HepG2 (cell line): ENCODE measurements around the gene ZKSCAN8. TPM values are rescaled to one million over a fixed set of nuclear protein-coding genes. Genes with fewer than 3 reads are reported as not detected.

Experiments
- ATAC-seq: fragments of 200-7000 bp; cut with Tn5 transposase; 3 replicates; pipeline ENCODE4 v1.9.1; 2020; ENCODE audit warnings: mild to moderate bottlenecking, moderate library complexity
- BruUV-seq: library from RNA; stranded (reverse); fragments of 400-500 nt; replicated peaks from 2 replicates; lab custom pipeline; 2021; lab: Mats Ljungman, UMichigan
- CTCF ChIA-PET: fragments of 300-600 bp; formaldehyde crosslinking; extraction: SDS; loops from one replicate; lab custom pipeline; 2021; ENCODE audit warnings: low total read pairs, inconsistent platforms, low intra/inter-chr PET ratio; lab: Yijun Ruan, JAX
- POLR2A ChIA-PET: fragments of 350-600 bp; sonication (Branson Sonifier 250); formaldehyde crosslinking; loops from one replicate; lab custom pipeline; 2020; ENCODE audit warnings: antibody characterized with exemption, inconsistent platforms; lab: Yijun Ruan, JAX
- DNase-seq: peaks from one replicate; pipeline ENCODE4 v3.0.0-alpha.2; 2015; ENCODE audit warnings: low spot score
- FAIRE-seq: peaks from 3 replicates; lab custom pipeline; 2011; peaks lifted over from hg19 to GRCh38; lab: Jason Lieb, UNC
- H2AFZ ChIP-seq: one replicate; pipeline ENCODE4 v1.6.1; 2011; ENCODE audit warnings: low read length, inconsistent platforms
- H3K27ac ChIP-seq: fragments of 300-600 bp; 3 replicates; pipeline ENCODE4 v1.8.0; 2011; ENCODE audit warnings: mixed run types, mild to moderate bottlenecking, mixed read lengths, low read length, inconsistent platforms; ENCODE audit not compliant: insufficient read depth; ENCODE audit errors: extremely low read length
- H3K27me3 ChIP-seq, 2 experiments: fragments of 200-600 bp in 1 of 2; 2 replicates in 1 of 2; 3 replicates in 1 of 2; pipeline versions ENCODE4 v1.6.0 to v1.8.0; 2011; ENCODE audit warnings: low read length in 2 of 2, mild to moderate bottlenecking in 2 of 2, moderate library complexity in 2 of 2, inconsistent platforms in 1 of 2; ENCODE audit not compliant: insufficient read depth in 2 of 2, control insufficient read depth in 1 of 2
- H3K36me3 ChIP-seq, 2 experiments: fragments of 200-600 bp in 1 of 2; replicated peaks in 1 of 2; 2 replicates in 1 of 2; 3 replicates in 1 of 2; pipeline versions ENCODE4 v1.5.1 to v1.8.0; 2011; ENCODE audit warnings: low read length in 2 of 2, inconsistent platforms in 1 of 2; ENCODE audit not compliant: insufficient read depth in 2 of 2, control insufficient read depth in 1 of 2
- H3K4me1 ChIP-seq: 2 replicates; pipeline ENCODE4 v1.5.1; 2012; ENCODE audit warnings: low read length, inconsistent platforms; ENCODE audit not compliant: insufficient read depth
- H3K4me2 ChIP-seq: 2 replicates; pipeline ENCODE4 v1.6.0; 2011; ENCODE audit warnings: low read depth, low read length, inconsistent platforms
- H3K4me3 ChIP-seq, 3 experiments: fragments of 200-600 bp in 1 of 3; sonication (generic), shearing (Covaris generic) in 1 of 3; replicated peaks in 1 of 3; 2 replicates each; pipeline ENCODE4 v1.5.1; 2011 to 2016; ENCODE audit warnings: low read length in 3 of 3, inconsistent platforms in 2 of 3, low read depth in 2 of 3, mild to moderate bottlenecking in 2 of 3, control low read depth in 1 of 3, mixed read lengths in 1 of 3; ENCODE audit not compliant: insufficient read depth in 1 of 3
- H3K79me2 ChIP-seq: one replicate; pipeline ENCODE4 v1.6.1; 2011; ENCODE audit warnings: low read length, inconsistent platforms; ENCODE audit not compliant: insufficient read depth
- H3K9ac ChIP-seq: 2 replicates; pipeline ENCODE4 v1.6.0; 2011; ENCODE audit warnings: mild to moderate bottlenecking, low read depth, low read length, inconsistent platforms; ENCODE audit not compliant: insufficient read depth
- H3K9me3 ChIP-seq: 2 replicates; pipeline ENCODE4 v1.5.1; 2012; ENCODE audit warnings: mild to moderate bottlenecking, low read length
- H4K20me1 ChIP-seq: 2 replicates; pipeline ENCODE4 v1.6.0; 2011; ENCODE audit warnings: inconsistent platforms, mild to moderate bottlenecking, low read length, moderate library complexity; ENCODE audit not compliant: insufficient read depth
- ARNT ChIP-seq: fragments of 450-650 bp; IDR thresholded peaks from 2 replicates; pipeline ENCODE4 v1.6.1; 2017
- HMGA1 ChIP-seq: sonication (generic); formaldehyde crosslinking; conservative IDR thresholded peaks from 2 replicates; pipeline ENCODE4 v1.4.0; 2020; ENCODE audit warnings: missing genetic modification reagents
- KAT7 ChIP-seq: IDR thresholded peaks from 2 replicates; pipeline ENCODE4 v1.6.1; 2018; ENCODE audit warnings: borderline replicate concordance, missing compliant biosample characterization
- KDM5A ChIP-seq: fragments of 200-600 bp; sonication (generic); IDR thresholded peaks from 2 replicates; pipeline ENCODE4 v1.7.0; 2018; ENCODE audit warnings: antibody characterized with exemption, mild to moderate bottlenecking, low read length, borderline replicate concordance
- MXI1 ChIP-seq: IDR thresholded peaks from 3 replicates; pipeline ENCODE4 v1.6.1; 2012; ENCODE audit warnings: low read depth, low read length, inconsistent platforms, borderline replicate concordance
- POGZ ChIP-seq: sonication (generic); formaldehyde crosslinking; IDR thresholded peaks from 2 replicates; pipeline ENCODE4 v1.4.0; 2020; ENCODE audit warnings: mild to moderate bottlenecking, missing genetic modification reagents
- SIX1 ChIP-seq: sonication (generic); formaldehyde crosslinking; IDR thresholded peaks from 2 replicates; pipeline ENCODE4 v1.4.0; 2020; ENCODE audit warnings: missing genetic modification reagents, borderline replicate concordance
- TCF7L2 ChIP-seq: IDR thresholded peaks from 2 replicates; pipeline ENCODE4 v1.6.1; 2011; ENCODE audit warnings: mild to moderate bottlenecking, low read depth, low read length, moderate library complexity
- ZNF264 ChIP-seq: sonication (generic); formaldehyde crosslinking; IDR thresholded peaks from 2 replicates; pipeline ENCODE4 v1.4.0; 2020; ENCODE audit warnings: missing genetic modification reagents
- ZNF547 ChIP-seq: sonication (generic); formaldehyde crosslinking; IDR thresholded peaks from 2 replicates; pipeline ENCODE4 v1.5.1; 2020; ENCODE audit warnings: mild to moderate bottlenecking, missing genetic modification reagents
- ZNF557 ChIP-seq: sonication (generic); formaldehyde crosslinking; IDR thresholded peaks from 2 replicates; pipeline ENCODE4 v1.4.0; 2020; ENCODE audit warnings: missing genetic modification reagents
- ZNF562 ChIP-seq: sonication (generic); formaldehyde crosslinking; IDR thresholded peaks from 2 replicates; pipeline ENCODE4 v1.8.0; 2022; ENCODE audit warnings: missing genetic modification reagents, borderline replicate concordance
- ZNF577 ChIP-seq: sonication (generic); formaldehyde crosslinking; IDR thresholded peaks from 2 replicates; pipeline ENCODE4 v1.4.0; 2020; ENCODE audit warnings: mild to moderate bottlenecking, low read depth, missing genetic modification reagents, borderline replicate concordance
- ZNF766 ChIP-seq: sonication (generic); formaldehyde crosslinking; IDR thresholded peaks from 2 replicates; pipeline ENCODE4 v1.5.0; 2020; ENCODE audit warnings: missing genetic modification reagents, borderline replicate concordance
- ZNF839 ChIP-seq: sonication (generic); formaldehyde crosslinking; IDR thresholded peaks from 2 replicates; pipeline ENCODE4 v1.4.0; 2020; ENCODE audit warnings: missing genetic modification reagents, mild to moderate bottlenecking, borderline replicate concordance
- WGBS: methylation state at CpG from one replicate; pipeline ENCODE4 v1.1.6; 2017; ENCODE audit warnings: low lambda C conversion rate; 5-methylcytosine and 5-hydroxymethylcytosine counted together
- in situ Hi-C: cut with HindIII; loops from 2 replicates; pipeline ENCODE4 v1.10.0; 2017; ENCODE audit warnings: low pct_unique_long_range_greater_than_20kb; ENCODE audit not compliant: extremely low pct_ligation_motif_present
- intact Hi-C: fragments of 100-400 bp; cut with micrococcal nuclease; formaldehyde crosslinking; loops from one replicate; pipeline ENCODE4 v1.10.0; 2022; ENCODE audit not compliant: unreplicated experiment
- polyA plus RNA-seq, 8 experiments: library from polyadenylated mRNA; depleted of rRNA in 3 of 8; stranded (reverse) in 7 of 8; unstranded in 1 of 8; fragments of >200 nt; fragmentation: Illumina TruSeq in 4 of 8; extraction: Trizol in 4 of 8; gene quantifications; 2 replicates each; pipeline versions ENCODE4 v1.2.1 to v1.2.3, GENCODE V29; 2011 to 2016; ENCODE audit warnings: low read depth in 4 of 8, missing spikeins in 1 of 8, mixed read lengths in 1 of 8; ENCODE audit not compliant: insufficient read depth in 1 of 8
- total RNA-seq, 5 experiments: library from RNA; depleted of rRNA; stranded (reverse); fragments of >200 nt; fragmentation: Illumina TruSeq; extraction: Trizol; gene quantifications; 2 replicates each; pipeline ENCODE4 v1.2.3, GENCODE V29; 2016; ENCODE audit warnings: low read depth in 1 of 5
- TF ChIP-seq, protein P1 (sequence below): sonication (generic); formaldehyde crosslinking; IDR thresholded peaks from 2 replicates; pipeline ENCODE4 v1.4.0; 2020; ENCODE audit warnings: missing genetic modification reagents
- TF ChIP-seq, protein P2 (sequence below): sonication (generic); formaldehyde crosslinking; IDR thresholded peaks from 2 replicates; pipeline ENCODE4 v1.8.1; 2023; ENCODE audit warnings: mild to moderate bottlenecking, missing genetic modification reagents

The ZKSCAN8 gene
- total and polyA plus RNA-seq, 2 of the 13 experiments (the other 11 are each of a cell fraction or from before 2014, with no cell fraction given), result 12.4 to 20.9 TPM

DNA sequence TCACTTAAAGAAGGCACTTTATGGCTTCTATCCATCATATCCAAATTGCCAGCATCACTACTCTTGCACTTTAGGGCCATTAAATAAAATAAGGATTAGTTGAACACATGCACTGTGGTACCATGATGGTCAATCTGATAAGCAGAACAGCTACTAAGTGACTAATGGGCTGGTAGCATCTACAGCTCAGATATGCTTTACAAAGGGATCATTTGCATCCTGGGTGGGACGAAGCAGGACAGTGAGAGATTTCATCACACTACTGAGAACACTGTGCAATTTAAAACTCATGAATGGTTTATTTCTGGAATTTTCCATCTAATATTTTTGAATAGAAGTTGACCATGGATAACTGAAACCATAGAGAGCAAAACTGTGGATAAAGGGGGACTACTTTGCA lies 58.3 kb downstream of the ZKSCAN8 start:
- BruUV-seq, result no TSS peak
- Histone ChIP-seq H3K4me3 (no peak overlapping the region), H3K36me3 (no peaks in the 10 kb centered on the region), H2AFZ (no peak overlapping the region), H3K9ac (no peak overlapping the region), H3K9me3 (no peaks in the 10 kb centered on the region), H3K4me2 (no peak overlapping the region), H3K79me2 (no peaks in the 10 kb centered on the region), H3K27ac (no peak overlapping the region), H4K20me1 (no peaks in the 10 kb centered on the region), H3K4me1 (no peaks in the 10 kb centered on the region), H3K27me3 (peaks cover 0 to 1% of the 10 kb centered on the region in 2 experiments; a peak in 1 of 5 replicates)
- DNase-seq (no peak), FAIRE-seq (no peak), ATAC-seq (no peak)
- in situ Hi-C loops, result no loop called here
- ChIA-PET POLR2A (no interaction called here), CTCF (no interaction called here)
- WGBS, result 0% methylated on average over 1 of the region's 1 CpG
- intact Hi-C loops, result no loop called here
- TF ChIP-seq ZNF264 (CRISPR knock-in tag) (no peak), TCF7L2 (no peak), ZNF562 (no peak), ZNF766 (CRISPR knock-in tag) (no peak), MXI1 (no peak), HMGA1 (no peak), ZNF557 (CRISPR knock-in tag) (no peak), KAT7 (no peak), ZNF577 (CRISPR knock-in tag) (no peak), POGZ (CRISPR knock-in tag) (no peak), KDM5A (no peak), SIX1 (CRISPR knock-in tag) (no peak), ARNT (no peak), ZNF839 (CRISPR knock-in tag) (no peak), ZNF547 (CRISPR knock-in tag) (no peak)
- TF ChIP-seq, protein P1, sequence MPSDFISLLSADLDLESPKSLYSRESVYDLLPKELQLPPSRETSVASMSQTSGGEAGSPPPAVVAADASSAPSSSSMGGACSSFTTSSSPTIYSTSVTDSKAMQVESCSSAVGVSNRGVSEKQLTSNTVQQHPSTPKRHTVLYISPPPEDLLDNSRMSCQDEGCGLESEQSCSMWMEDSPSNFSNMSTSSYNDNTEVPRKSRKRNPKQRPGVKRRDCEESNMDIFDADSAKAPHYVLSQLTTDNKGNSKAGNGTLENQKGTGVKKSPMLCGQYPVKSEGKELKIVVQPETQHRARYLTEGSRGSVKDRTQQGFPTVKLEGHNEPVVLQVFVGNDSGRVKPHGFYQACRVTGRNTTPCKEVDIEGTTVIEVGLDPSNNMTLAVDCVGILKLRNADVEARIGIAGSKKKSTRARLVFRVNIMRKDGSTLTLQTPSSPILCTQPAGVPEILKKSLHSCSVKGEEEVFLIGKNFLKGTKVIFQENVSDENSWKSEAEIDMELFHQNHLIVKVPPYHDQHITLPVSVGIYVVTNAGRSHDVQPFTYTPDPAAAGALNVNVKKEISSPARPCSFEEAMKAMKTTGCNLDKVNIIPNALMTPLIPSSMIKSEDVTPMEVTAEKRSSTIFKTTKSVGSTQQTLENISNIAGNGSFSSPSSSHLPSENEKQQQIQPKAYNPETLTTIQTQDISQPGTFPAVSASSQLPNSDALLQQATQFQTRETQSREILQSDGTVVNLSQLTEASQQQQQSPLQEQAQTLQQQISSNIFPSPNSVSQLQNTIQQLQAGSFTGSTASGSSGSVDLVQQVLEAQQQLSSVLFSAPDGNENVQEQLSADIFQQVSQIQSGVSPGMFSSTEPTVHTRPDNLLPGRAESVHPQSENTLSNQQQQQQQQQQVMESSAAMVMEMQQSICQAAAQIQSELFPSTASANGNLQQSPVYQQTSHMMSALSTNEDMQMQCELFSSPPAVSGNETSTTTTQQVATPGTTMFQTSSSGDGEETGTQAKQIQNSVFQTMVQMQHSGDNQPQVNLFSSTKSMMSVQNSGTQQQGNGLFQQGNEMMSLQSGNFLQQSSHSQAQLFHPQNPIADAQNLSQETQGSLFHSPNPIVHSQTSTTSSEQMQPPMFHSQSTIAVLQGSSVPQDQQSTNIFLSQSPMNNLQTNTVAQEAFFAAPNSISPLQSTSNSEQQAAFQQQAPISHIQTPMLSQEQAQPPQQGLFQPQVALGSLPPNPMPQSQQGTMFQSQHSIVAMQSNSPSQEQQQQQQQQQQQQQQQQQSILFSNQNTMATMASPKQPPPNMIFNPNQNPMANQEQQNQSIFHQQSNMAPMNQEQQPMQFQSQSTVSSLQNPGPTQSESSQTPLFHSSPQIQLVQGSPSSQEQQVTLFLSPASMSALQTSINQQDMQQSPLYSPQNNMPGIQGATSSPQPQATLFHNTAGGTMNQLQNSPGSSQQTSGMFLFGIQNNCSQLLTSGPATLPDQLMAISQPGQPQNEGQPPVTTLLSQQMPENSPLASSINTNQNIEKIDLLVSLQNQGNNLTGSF (CRISPR knock-in tag), result no peak
- TF ChIP-seq, protein P2, sequence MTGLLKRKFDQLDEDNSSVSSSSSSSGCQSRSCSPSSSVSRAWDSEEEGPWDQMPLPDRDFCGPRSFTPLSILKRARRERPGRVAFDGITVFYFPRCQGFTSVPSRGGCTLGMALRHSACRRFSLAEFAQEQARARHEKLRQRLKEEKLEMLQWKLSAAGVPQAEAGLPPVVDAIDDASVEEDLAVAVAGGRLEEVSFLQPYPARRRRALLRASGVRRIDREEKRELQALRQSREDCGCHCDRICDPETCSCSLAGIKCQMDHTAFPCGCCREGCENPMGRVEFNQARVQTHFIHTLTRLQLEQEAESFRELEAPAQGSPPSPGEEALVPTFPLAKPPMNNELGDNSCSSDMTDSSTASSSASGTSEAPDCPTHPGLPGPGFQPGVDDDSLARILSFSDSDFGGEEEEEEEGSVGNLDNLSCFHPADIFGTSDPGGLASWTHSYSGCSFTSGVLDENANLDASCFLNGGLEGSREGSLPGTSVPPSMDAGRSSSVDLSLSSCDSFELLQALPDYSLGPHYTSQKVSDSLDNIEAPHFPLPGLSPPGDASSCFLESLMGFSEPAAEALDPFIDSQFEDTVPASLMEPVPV (CRISPR knock-in tag), result no peak
